Neural cell (in vitro differentiated cells): ENCODE data around the gene GLB1L2.

ENCODE experiments used
- CTCF ChIP-seq: fragments of 450-650 bp; IDR thresholded peaks from 2 replicates; pipeline ENCODE4 v1.5.1; 2014; ENCODE audit warnings: antibody characterized with exemption, mild to moderate bottlenecking, moderate library complexity; ENCODE audit not compliant: poor library complexity, severe bottlenecking
- EZH2 ChIP-seq: fragments of 200-600, 300-800 bp; shearing (Covaris generic), sonication (generic); IDR thresholded peaks from 2 replicates; pipeline ENCODE4 v1.6.1; 2014; ENCODE audit warnings: antibody characterized with exemption, low read length, borderline replicate concordance, mild to moderate bottlenecking; ENCODE audit not compliant: insufficient read depth, poor library complexity, severe bottlenecking
- RAD21 ChIP-seq: fragments of 450-650 bp; conservative IDR thresholded peaks from 2 replicates; pipeline ENCODE4 v1.6.1; 2014; ENCODE audit warnings: antibody characterized with exemption, mild to moderate bottlenecking, moderate library complexity

- TF ChIP-seq CTCF, result no peak
- no peak for TF ChIP-seq EZH2
- no peak for TF ChIP-seq RAD21
Measured at GRCh38 chr11:134322553-134322952, 9.2 kb upstream of the GLB1L2 start.
